ENCODE data around the gene CTSV. TPM values are rescaled to one million over a fixed set of nuclear protein-coding genes. Genes with fewer than 3 reads are reported as not detected.

The CTSV gene
- total and polyA plus RNA-seq, 2 donors (not counting 1 experiment from before 2014, with no cell fraction given): 0.25 to 0.66 TPM

DNA sequence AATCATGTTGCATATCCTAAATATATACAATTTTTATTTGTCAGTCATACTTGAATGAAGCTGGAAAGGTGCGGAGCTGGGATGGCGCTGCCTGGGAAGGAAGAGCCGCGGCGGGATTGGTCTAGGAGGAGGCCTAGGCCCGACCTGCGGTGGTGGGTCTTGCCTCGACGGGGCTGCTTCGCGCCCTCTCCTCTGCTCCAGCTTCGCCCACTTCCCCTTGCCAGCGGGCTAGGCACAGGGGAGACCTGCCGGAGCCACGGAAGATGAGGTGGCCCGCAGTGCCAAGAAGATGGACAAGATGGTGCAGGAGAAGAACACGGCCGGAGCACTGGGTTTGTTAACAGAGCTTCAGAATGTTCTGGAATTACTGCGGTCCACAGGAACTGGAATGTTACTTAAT is 28.5 kb upstream of the CTSV start:
- Histone ChIP-seq H2AFZ (ENCODE audit: low read length) (no peak overlapping the region), H3K9me3 (ENCODE audit: control insufficient read depth, insufficient read depth, low read depth, low read length) (no peaks in the 10 kb centered on the region), H3K9ac (ENCODE audit: insufficient read depth, low read length) (no peak overlapping the region), H3K27me3 (ENCODE audit: control insufficient read depth, insufficient read depth, low read length) (no peaks in the 10 kb centered on the region), H3K27ac (ENCODE audit: insufficient read depth, low read length) (no peak overlapping the region), H3K4me3 (replicated peaks in 1 of 4; ENCODE audit: control extremely low read depth in 1 of 4, insufficient read depth in 1 of 4, low read depth in 3 of 4, low read length in 4 of 4) (no peak overlapping the region), H3K79me2 (ENCODE audit: control insufficient read depth, insufficient read depth, low read length) (no peaks in the 10 kb centered on the region), H4K20me1 (ENCODE audit: control insufficient read depth, extremely low read depth, insufficient read depth, low read length) (no peaks in the 10 kb centered on the region), H3K4me2 (ENCODE audit: extremely low read depth, insufficient read depth, low read length) (no peak overlapping the region), H3K4me1 (ENCODE audit: control insufficient read depth, extremely low read depth, insufficient read depth, low read length) (no peaks in the 10 kb centered on the region), H3K36me3 (ENCODE audit: control insufficient read depth, insufficient read depth, low read length) (no peaks in the 10 kb centered on the region)
- TF ChIP-seq, protein P1, sequence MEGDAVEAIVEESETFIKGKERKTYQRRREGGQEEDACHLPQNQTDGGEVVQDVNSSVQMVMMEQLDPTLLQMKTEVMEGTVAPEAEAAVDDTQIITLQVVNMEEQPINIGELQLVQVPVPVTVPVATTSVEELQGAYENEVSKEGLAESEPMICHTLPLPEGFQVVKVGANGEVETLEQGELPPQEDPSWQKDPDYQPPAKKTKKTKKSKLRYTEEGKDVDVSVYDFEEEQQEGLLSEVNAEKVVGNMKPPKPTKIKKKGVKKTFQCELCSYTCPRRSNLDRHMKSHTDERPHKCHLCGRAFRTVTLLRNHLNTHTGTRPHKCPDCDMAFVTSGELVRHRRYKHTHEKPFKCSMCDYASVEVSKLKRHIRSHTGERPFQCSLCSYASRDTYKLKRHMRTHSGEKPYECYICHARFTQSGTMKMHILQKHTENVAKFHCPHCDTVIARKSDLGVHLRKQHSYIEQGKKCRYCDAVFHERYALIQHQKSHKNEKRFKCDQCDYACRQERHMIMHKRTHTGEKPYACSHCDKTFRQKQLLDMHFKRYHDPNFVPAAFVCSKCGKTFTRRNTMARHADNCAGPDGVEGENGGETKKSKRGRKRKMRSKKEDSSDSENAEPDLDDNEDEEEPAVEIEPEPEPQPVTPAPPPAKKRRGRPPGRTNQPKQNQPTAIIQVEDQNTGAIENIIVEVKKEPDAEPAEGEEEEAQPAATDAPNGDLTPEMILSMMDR (conservative IDR thresholded peaks at IDR 0.05 in 1 of 2, IDR thresholded peaks at IDR 0.05 in 1 of 2; ENCODE audit: low read depth in 1 of 2, low read length in 2 of 2): no peak
- no peak for TF ChIP-seq EZH2 (IDR thresholded peaks at IDR 0.05; ENCODE audit: low read length, missing control alignments)
- DNase-seq (ENCODE audit: low read depth in 2 of 2): no peak

DNA sequence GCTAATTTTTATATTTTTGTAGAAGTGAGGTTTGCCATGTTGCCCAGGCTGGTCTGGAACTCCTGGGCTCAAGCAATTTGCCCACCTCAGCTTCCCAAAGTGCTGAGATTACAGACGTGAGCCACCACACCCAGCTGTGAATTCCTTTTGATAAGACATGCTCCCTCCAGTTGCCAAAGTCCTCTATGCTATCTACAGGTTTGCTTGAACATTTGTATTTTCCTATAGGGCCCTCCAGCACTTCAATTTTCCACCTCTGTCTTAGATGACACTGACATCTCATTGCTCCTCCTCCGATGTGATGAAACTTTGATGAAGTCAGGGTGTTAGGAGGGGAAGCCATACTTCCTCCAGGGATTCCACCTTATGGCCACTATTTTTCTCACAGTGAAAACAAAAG is 25.2 kb upstream of the CTSV start:
- no peak for DNase-seq (ENCODE audit: low read depth in 2 of 2)
- Histone ChIP-seq H3K4me1 (ENCODE audit: control insufficient read depth, extremely low read depth, insufficient read depth, low read length) (no peaks in the 10 kb centered on the region), H4K20me1 (ENCODE audit: control insufficient read depth, extremely low read depth, insufficient read depth, low read length) (no peaks in the 10 kb centered on the region), H2AFZ (ENCODE audit: low read length) (no peak overlapping the region), H3K4me2 (ENCODE audit: extremely low read depth, insufficient read depth, low read length) (no peak overlapping the region), H3K36me3 (ENCODE audit: control insufficient read depth, insufficient read depth, low read length) (no peaks in the 10 kb centered on the region), H3K9me3 (ENCODE audit: control insufficient read depth, insufficient read depth, low read depth, low read length) (no peaks in the 10 kb centered on the region), H3K27me3 (ENCODE audit: control insufficient read depth, insufficient read depth, low read length) (no peaks in the 10 kb centered on the region), H3K9ac (ENCODE audit: insufficient read depth, low read length) (no peak overlapping the region), H3K79me2 (ENCODE audit: control insufficient read depth, insufficient read depth, low read length) (no peaks in the 10 kb centered on the region), H3K27ac (ENCODE audit: insufficient read depth, low read length) (no peak overlapping the region), H3K4me3 (replicated peaks in 1 of 4; ENCODE audit: control extremely low read depth in 1 of 4, insufficient read depth in 1 of 4, low read depth in 3 of 4, low read length in 4 of 4) (no peak overlapping the region)
- TF ChIP-seq, protein P1 (conservative IDR thresholded peaks at IDR 0.05 in 1 of 2, IDR thresholded peaks at IDR 0.05 in 1 of 2; ENCODE audit: low read depth in 1 of 2, low read length in 2 of 2): no peak
- TF ChIP-seq EZH2 (IDR thresholded peaks at IDR 0.05; ENCODE audit: low read length, missing control alignments): no peak

DNA sequence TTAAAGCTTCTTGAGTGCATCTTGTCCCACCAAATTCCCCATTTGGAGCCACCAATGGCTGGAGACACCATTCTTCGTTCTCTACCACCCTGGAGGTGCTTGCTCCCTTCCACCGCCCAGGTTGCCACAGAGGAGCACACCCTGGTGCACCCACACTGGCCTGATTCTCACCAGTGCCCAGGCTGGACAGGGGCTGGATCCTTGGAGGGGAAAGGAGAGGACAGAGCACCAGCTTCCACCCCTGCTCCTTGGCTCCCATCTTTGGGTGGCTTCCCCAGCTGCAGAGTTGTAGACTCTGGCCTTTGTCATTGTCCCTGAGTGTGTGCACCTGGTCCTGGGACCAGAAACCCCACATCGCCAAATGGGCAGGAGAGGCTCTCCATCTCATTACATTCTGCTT is 21.9 kb upstream of the CTSV start:
- Histone ChIP-seq H3K9ac (ENCODE audit: insufficient read depth, low read length) (no peak overlapping the region), H2AFZ (ENCODE audit: low read length) (no peak overlapping the region), H3K4me2 (ENCODE audit: extremely low read depth, insufficient read depth, low read length) (no peak overlapping the region), H3K9me3 (ENCODE audit: control insufficient read depth, insufficient read depth, low read depth, low read length) (no peaks in the 10 kb centered on the region), H3K79me2 (ENCODE audit: control insufficient read depth, insufficient read depth, low read length) (no peaks in the 10 kb centered on the region), H3K27me3 (ENCODE audit: control insufficient read depth, insufficient read depth, low read length) (no peaks in the 10 kb centered on the region), H3K4me1 (ENCODE audit: control insufficient read depth, extremely low read depth, insufficient read depth, low read length) (no peaks in the 10 kb centered on the region), H3K4me3 (replicated peaks in 1 of 4; ENCODE audit: control extremely low read depth in 1 of 4, insufficient read depth in 1 of 4, low read depth in 3 of 4, low read length in 4 of 4) (no peak overlapping the region), H3K27ac (ENCODE audit: insufficient read depth, low read length) (no peak overlapping the region), H3K36me3 (ENCODE audit: control insufficient read depth, insufficient read depth, low read length) (no peaks in the 10 kb centered on the region), H4K20me1 (ENCODE audit: control insufficient read depth, extremely low read depth, insufficient read depth, low read length) (no peaks in the 10 kb centered on the region)
- no peak for DNase-seq (ENCODE audit: low read depth in 2 of 2)
- TF ChIP-seq, protein P1 (conservative IDR thresholded peaks at IDR 0.05 in 1 of 2, IDR thresholded peaks at IDR 0.05 in 1 of 2; ENCODE audit: low read depth in 1 of 2, low read length in 2 of 2): no peak
- no peak for TF ChIP-seq EZH2 (IDR thresholded peaks at IDR 0.05; ENCODE audit: low read length, missing control alignments)
